Activated naive CD4-positive, alpha-beta T cell (primary cell): ENCODE data around the gene MEX3C.

ENCODE experiments used
- DNase-seq, 4 experiments: peaks; one replicate each; lab custom pipeline; 2025; lab: John Stamatoyannopoulos, UW

Gene MEX3C

GRCh38 chr18:51153659-51154371 lies 43.7 kb downstream of the MEX3C start:
- DNase-seq = peak; percentile 13 to 31 (median 20)

DNA sequence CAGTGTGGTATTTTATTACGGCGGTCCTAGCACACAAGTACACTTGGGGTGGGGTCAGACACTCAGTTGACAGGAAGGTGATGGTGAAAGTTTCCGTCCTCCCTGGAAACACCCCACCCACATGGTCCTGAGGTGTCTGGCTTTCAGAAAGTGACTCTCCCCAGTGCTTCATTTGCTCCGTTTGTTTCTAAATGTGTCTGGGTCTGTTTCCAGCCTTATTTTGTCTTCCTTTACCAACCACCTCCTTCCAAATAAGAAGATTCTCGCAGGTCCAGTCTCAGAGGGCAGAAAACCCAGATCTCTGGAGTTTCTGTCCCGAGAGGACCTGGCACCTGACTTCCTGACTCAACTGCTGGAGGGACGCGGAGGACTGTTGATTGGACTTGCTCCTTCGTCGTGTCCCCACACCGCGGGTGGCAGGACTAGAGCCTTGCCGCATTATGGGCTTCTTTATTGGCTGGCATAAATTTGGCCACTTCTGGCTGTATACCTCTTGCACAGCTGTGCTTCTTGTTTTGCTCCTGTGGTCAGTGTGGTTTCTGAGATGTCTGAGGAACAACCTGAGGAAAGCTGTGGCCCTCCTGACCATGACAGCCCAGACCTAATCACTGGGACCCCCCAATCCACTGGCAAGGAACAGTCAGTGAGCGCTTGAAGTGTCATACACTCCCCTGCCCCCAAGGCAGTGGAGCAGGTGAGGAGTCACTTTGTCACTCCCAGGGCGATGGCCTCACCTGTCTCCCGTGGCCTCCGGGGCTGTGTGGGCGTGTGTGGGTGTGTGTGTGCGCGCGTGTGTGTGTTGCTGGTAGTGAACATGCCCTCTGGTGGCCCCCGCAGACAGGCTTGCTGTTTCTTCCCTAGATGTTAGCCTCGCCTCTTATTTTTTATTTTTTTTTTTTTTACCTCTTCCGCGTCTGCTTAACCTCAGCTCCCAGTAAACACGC lies 45.6 kb downstream of the MEX3C start:
- peak; percentile 12 to 45 (median 18) for DNase-seq

GRCh38 chr18:51151185-51151567 lies 46.3 kb downstream of the MEX3C start:
- DNase-seq = peak in 1 of 4 experiments; percentile 4

DNA sequence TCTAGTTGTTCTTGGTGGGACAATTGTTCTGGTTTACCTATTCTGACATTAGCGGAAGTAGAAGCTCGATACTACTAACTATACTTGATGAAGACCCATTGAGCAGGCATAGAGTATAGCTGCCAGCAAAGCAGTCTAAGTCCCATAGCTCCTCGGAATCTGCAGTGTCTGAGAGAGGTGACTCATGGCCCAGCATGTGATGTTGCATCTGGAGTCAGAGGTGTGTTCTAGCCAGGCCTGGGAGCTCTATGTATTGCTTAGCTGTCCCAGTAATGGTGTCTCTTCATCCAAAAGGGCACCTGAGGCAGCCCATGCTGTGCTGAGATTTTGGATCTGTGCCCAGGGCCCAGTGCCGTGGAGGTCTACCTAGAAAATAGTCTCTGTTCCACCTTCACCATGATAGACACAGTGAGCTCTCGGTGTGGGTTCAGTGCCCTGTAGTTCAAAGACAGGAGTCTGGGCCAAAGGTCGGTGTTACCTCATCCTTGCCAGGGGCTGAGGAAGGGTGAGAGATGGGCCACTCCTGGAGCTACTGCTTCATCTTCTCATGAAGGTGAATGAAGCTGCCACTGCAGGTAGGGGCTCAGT lies 47.3 kb downstream of the MEX3C start:
- DNase-seq = no peak

GRCh38 chr18:51149670-51150069 lies 47.8 kb downstream of the MEX3C start:
- DNase-seq = no peak

GRCh38 chr18:51146909-51147308 lies 50.6 kb downstream of the MEX3C start:
- DNase-seq = no peak

DNA sequence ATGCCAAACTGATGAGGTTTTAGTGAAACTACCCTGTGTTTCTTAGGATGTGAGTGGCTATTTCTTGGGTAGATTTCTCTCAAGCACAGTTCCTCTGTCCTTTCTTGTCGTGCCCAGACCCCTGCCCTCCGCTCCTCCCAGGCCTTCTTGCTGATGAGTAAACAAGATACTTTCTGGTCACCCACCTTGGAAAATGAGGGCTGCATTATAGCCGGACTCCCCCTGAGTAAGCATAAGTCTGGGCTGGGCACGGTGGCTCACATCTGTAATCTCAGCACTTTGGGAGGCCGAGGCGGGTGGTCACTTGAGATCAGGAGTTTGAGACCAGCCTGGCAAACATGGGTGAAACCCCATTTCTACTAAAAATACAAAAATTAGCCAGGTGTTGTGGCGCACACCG lies 58.5 kb downstream of the MEX3C start:
- DNase-seq = no peak

GRCh38 chr18:51137891-51138290 lies 59.6 kb downstream of the MEX3C start:
- DNase-seq = no peak

GRCh38 chr18:51137026-51137729 lies 60.3 kb downstream of the MEX3C start:
- DNase-seq = no peak

DNA sequence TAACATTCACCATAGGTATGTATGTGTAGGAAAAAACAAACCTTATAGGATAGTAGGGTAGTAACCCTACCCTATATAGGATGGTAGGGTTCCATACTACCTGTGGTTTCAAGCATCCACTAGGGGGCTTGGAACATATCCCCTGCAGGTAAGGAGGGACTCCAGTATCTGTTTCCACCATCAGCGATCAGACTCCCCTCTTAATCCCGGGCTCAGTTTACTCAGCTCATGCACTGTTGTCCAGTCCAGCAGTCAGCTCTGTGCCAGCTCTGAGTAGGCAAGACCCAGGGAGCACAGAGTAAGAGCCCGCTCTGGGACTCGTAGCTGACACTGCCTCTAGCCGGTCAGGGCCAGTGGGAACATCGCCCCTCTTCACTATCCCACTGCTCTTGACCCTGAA lies 61.7 kb downstream of the MEX3C start:
- DNase-seq = no peak

GRCh38 chr18:51135364-51135763 lies 62.1 kb downstream of the MEX3C start:
- no peak for DNase-seq

GRCh38 chr18:51134721-51135120 lies 62.8 kb downstream of the MEX3C start:
- no peak for DNase-seq

GRCh38 chr18:51133580-51134160 lies 63.8 kb downstream of the MEX3C start:
- DNase-seq = no peak

GRCh38 chr18:51132256-51132935 lies 65.1 kb downstream of the MEX3C start:
- no peak for DNase-seq

GRCh38 chr18:51128533-51128932 lies 68.9 kb downstream of the MEX3C start:
- DNase-seq = no peak

GRCh38 chr18:51127664-51128063 lies 69.8 kb downstream of the MEX3C start:
- no peak for DNase-seq

DNA sequence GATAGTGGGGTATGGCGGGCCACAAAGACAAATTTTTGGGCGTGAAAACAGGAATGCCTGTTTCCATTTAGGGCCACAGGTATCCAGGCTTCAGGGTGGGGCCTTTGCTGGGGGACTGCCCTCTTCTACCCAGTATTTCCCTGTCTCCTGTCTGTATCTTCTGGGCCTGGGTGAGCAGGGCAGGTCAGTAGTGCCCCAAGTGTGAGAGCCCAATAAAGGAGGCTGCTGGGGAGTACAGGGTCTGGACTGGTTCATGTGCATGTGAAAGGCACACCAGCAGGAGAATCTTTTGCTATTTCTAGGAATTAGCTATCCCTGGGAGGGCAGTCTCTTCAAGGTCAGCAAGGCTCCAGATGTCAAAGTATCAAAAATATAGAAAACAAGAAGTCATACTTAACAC lies 71.5 kb downstream of the MEX3C start:
- DNase-seq = no peak
